NCI-H1092 (cell line): ENCODE data around the gene SPARCL1.
"Not testable (repeated sequence)": the region's sequence is repeated elsewhere in the genome, so short reads cannot be mapped to it uniquely, and the experiment has no call there.

ENCODE experiments used
- DNase-seq: peaks from one replicate; lab custom pipeline; 2025; lab: John Stamatoyannopoulos, UW

Gene SPARCL1

GRCh38 chr4:87529187-87529586 lies at the start of gene SPARCL1:
Gene SPARCL1 (minus strand): TSS chr4:87529376. CDS start chr4:87499574, 29,802 bp downstream.
- DNase-seq, result no peak

DNA sequence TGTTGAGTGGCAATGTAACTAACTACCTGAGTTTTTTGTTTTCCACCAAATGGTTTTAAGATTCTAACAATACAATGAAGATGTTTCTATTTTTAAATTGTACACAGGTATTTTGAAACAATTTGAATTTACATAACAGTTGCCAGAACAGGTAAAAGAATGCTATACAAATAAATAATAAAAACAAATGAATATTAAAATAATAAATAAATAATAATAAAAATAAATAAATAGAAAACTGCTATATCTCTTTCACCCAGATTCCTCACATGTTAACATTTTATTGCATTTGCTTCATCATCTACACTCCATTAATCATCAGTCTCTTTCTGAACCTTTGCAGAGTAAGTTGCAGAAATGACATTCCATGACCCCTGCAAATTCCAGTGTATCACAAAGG lies 46.8 kb upstream of the SPARCL1 start:
- no peak for DNase-seq

DNA sequence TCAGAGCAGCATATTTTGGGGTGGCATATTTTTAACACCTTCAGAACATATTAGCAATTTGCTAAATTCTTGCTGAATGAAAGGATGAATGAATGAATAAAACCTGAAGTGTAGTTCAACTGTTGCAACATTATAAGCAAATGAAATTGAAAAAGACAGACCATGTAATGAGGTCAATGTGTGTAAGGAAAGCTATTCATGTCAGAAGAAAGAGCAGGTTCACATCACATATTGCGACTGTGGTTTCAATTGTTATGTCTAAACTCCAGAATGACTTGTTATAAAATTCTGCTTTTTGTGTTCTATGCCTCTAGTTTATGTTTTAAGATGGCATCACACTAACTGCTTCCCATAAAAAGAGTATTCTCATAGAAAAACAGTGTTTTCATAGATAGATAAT lies 46.2 kb upstream of the SPARCL1 start:
- DNase-seq, result no peak

DNA sequence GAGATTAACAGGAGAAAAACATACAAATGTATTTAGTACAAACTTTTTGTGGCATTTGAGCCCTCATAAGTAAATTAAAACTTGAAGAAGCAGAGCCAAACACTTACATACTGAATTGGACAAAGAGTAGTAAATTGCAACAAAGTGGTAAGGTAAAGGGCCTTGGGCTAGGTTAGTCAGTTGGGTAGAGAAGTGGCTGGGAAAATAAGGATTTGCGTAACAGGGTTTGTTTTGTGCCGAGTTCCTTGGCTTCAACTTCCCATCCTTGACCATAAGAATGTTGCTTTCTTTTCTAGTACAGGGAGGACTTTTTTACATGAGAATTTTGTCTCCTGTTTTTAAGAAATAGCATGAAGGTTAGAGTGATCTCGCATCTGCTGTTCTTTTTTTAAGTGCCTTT lies 45.8 kb upstream of the SPARCL1 start:
- DNase-seq, result no peak

GRCh38 chr4:87574376-87574775 lies 45.2 kb upstream of the SPARCL1 start:
- not testable (repeated sequence) for DNase-seq

DNA sequence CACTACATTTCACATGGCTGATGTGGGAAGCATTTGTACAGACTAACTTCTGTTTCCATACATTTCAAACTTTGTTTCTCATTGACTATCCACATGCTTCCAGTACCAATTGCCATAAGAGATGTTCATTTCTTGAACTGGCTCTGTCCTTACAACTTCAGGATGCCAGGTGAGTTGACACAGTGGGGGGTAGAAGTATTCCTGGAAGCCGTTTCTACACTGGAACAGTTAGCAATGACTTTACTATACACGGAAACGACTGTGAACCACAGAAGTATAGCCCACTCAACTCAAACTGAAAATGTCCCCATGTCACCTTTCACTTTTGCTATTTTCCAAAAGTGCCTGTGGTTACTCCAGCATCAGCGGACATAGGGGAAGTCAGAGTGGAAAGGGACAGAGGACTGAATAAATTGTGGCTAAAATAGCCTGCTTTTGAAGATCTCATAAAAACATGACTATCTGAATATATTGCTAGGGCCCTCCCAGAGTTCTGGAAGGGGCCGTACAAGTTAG lies 41.2 kb upstream of the SPARCL1 start:
- no peak for DNase-seq

DNA sequence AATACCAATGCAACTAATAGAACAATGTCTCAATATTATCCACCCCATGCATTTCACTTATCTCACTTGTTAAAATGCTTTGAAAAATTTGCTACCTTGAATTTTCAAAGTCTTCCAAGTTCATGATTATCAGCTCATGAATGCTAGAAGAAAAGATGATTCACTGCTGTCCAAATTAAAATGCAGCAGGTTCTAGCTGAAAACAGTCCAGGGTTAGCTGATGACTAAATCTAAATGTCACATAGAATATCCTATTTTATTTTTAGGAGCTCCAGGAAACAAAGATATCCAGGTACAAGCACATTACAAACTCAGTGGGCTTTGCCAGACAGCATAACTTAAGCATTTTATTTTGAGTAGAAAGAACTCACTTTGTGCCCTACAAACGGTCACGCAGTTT lies 38.0 kb upstream of the SPARCL1 start:
- no peak for DNase-seq

DNA sequence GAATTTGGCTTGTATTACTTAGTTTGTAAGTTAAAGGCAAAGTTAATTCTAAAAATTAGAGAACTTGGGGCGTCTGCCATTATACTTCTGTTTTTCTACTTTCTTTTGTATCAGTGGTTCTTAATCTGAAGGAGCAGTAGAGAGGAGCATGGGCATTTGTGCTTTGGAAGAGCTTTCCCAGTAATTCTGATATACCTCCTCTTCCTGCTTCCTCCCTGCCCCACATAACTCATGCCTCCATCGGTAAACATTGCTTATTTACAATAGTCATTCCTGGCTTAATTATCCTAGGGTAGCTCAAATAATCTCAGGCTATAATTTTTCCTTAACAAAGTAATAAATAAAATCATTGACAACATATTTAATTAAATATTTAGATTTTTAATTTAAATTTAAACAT lies 37.1 kb upstream of the SPARCL1 start:
- DNase-seq, result no peak

- DNase-seq, result no peak
These were observed 36.6 kb upstream of the SPARCL1 start for GRCh38 chr4:87565746-87566145.

- DNase-seq, result no peak
These were observed 31.6 kb upstream of the SPARCL1 start for GRCh38 chr4:87560802-87561201.

DNA sequence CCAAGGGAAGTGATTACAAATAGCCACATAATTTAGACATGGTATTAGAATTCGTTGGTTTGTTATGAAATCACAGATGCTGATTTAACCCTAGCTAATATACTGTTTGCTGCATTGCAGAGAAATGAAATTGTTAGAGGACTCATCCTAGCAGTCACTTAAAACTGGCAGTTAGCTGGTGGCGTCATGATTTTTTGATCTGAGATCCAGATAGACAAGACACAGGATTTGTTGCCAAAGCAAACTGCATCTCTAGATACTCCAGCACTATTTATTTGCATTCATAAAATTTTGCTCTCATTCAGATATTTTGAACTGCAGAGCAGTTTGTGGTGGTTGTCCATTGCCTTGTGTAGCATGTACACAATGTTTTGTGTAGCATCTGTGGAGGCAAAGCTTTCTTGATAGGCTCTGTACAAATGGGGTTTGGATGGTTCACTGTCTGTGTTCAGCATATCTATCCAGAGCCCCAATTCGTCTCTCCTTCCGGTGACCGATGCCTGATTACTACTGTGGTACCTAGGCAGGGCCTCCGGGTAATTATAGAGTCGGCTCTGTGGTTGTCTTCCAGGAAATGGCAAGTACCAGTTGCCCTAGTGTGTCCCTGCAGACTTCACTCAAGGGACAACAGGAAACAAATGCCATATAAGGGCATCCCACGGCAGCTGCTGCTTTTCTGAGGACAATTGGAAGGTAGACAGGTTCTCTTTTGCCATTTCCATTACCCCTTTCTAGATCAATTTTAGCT lies 30.1 kb upstream of the SPARCL1 start:
- DNase-seq, result peak; percentile 49

- DNase-seq, result no peak
These were observed 28.2 kb upstream of the SPARCL1 start for GRCh38 chr4:87557348-87557747.

DNA sequence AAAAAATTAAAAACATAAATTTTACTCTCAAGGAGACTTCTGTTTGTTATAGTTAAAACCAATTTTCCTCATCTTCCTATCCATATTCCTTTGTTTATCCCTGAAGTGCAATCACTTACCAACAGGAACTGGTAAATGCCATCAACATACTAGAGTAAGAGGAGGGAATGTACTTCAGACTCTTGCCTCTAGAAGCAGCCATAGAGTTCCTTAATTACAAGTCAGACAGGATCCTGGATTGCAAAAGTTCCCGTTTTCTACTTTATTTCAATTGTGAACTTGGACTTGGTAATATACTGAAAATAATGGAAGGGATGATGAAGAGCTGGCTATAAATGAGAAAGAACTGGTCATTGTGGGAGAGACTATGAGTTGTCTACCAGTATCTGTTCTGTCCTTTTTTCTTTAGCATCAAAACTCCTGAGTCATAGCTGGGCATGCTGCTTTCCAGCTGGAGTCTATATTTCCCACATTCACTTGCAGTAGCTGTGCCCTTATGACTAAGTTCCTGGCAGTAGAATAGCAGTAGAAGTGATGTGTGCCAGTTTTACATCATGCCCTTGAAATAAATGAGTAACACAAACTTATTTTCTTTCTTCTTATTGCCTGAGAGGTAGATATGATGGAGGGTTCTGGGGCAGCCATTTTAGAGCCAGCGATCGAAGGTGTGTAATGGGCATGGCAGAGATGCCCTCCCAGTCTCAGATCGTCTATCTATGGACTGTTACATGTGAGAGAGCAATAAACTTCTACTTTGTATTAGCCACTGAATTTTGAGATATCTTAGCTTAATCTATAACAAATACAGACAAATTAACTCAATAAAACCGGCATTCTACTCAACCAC lies 26.8 kb upstream of the SPARCL1 start:
- DNase-seq, result no peak

- DNase-seq, result no peak
These were observed 24.0 kb upstream of the SPARCL1 start for GRCh38 chr4:87553182-87553581.

DNA sequence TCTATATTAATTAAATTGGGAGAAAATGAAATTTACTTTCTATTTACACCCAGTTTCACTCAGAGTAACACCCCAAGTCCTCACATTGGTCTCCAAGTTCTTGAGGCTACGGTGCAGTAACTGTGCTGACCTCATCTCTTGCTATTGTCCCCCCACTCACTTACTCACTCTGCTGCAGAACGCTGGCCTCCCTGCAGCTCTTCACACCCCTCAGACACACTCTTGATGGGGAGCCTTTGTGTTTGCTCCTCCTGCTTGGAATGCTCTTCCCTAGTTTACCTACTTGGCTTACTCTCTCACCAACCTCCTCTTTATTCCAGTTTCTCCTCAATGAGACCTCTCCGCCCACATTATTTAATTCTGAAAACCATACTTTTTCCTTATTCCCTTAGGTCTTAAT lies 22.2 kb upstream of the SPARCL1 start:
- DNase-seq, result no peak

GRCh38 chr4:87547016-87547708 lies 18.0 kb upstream of the SPARCL1 start:
- DNase-seq, result no peak

DNA sequence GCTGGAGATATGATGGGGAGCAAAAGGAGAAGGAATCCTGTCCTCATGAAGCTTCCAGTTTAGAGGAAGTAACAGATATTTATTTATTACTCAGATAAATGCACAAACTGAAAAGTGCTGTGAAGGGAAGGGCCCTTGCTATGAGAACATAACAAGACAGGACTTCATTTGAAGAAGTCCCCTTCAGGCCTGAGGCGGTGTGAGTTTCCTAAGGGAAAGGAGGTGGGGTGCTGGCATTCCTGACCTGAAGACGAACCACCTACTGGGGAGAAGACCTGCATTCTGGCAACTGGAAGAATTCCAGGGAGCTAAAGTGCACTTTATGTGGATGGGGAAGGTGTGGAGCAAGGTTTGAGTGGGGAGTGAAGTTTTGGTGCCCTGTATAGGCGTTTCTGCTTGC lies 15.9 kb upstream of the SPARCL1 start:
- no peak for DNase-seq

DNA sequence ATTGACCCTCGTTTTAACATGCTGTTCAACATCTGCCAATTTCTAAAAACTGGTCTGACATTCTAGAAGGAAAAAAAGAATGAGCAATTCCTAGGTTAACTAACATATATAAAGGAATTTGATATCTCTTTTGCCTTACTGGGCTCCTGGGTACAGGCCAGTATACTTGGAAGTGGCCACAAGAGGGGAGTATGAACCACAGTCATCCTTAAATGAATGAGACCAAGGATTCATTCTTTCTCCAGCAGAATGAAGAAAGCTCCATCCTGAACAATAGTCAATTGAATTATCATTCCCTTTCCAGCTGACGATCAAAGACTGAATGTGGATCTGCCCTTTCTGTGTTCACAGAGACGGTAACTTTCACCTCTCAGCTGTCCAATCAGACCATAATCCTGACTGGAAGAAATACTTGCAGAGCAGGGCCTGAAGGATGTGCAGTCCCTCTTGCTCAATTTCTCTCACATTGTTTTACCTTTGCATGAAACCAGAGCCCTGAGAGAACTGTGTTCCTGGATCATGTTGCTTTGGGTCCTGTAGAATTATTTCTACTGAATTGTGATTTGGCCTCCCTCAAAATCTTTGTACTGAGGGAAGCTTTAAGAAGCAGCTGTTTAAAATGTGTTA lies 14.8 kb upstream of the SPARCL1 start:
- DNase-seq, result no peak

GRCh38 chr4:87542734-87543312 lies 13.6 kb upstream of the SPARCL1 start:
- DNase-seq, result no peak

- no peak for DNase-seq
These were observed 13.0 kb upstream of the SPARCL1 start for GRCh38 chr4:87541956-87542709.

DNA sequence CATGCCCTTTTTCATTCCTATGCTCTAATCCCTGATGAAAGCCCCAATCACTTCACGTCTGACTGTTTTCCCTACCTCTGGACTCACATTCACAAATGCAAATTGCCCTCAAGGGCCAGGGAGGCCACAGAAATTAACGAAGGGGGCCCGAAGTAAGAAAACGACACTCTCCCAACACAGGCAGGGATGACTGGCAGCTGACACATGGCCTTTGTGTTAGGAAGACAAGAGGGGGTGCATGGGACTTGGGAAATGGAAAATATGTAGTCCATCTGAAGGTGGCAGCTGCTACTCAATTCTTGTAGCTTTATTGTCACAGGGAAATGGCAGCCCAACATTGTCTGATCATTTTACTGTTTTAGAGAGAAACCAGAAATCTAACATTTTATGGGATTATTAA lies 12.3 kb upstream of the SPARCL1 start:
- DNase-seq, result no peak
